ENCODE results near the gene COQ8B.

The COQ8B gene

DNA sequence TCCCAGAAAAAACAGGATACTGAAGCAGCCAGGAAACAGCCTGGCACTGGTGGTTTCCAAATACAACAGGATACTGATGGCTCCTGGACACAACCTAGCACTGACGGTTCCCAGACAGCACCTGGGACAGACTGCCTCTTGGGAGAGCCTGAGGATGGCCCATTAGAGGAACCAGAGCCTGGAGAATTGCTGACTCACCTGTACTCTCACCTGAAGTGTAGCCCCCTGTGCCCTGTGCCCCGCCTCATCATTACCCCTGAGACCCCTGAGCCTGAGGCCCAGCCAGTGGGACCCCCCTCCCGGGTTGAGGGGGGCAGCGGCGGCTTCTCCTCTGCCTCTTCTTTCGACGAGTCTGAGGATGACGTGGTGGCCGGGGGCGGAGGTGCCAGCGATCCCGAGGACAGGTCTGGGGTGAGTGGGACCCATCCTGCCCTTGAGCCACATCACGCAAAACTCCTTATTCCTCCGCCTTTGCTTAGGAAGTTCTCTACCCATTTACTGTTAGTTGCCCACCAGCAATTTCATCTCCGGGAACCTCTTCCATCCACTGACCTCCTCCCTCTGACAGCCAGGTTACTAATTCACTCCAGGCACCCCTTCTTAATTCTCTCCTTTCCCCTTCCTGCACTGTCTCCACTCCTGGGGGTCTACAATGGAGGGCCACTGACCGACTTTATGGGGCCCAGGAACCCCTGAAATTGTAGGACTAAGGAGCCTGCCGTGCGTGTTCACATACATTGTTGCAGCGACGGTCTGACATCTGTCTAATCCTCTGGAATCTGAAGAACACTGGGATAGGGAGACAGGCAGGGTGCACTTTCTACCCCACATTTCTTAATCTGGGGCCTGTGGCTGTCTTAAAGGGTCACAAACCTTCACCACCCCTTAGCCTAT lies 1.4 kb upstream of the COQ8B start:
- no peak for DNase-seq (ENCODE audit: low read depth in 2 of 2)

DNA sequence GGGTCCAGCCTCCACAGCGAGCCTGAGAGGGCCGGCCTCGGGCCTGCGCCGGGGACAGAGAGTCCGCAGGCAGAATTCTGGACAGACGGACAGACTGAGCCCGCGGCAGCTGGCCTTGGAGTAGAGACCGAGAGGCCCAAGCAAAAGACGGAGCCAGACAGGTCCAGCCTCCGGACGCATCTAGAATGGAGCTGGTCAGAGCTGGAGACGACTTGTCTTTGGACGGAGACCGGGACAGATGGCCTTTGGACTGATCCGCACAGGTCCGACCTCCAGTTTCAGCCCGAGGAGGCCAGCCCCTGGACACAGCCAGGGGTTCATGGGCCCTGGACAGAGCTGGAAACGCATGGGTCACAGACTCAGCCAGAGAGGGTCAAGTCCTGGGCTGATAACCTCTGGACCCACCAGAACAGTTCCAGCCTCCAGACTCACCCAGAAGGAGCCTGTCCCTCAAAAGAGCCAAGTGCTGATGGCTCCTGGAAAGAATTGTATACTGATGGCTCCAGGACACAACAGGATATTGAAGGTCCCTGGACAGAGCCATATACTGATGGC lies 716 bp upstream of the COQ8B start:
- no peak for DNase-seq (ENCODE audit: low read depth in 2 of 2)

DNA sequence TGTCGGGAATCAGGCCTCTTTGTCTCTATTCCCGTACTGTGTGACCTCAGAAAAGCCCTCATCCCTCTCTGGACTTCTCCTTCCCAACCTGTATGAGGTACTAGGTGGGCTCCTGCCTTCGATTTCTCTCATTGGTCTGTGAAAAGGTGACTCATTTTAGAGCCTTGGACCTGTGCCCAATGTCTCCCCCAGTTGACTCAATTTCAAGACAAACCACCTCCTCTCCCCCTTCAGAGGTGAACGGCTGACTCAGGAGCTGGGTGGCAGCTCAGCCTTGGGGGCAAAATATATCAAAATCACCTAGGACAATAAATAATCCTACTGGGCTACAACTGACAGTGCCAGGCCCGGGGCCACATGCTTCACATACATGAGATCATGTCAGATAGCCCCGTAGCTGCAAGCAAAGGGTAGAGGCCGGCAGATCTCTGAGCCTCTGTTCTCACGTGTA lies 630 bp downstream of the COQ8B start:
- DNase-seq (ENCODE audit: low read depth in 2 of 2) = peak; percentile 59 to 71

DNA sequence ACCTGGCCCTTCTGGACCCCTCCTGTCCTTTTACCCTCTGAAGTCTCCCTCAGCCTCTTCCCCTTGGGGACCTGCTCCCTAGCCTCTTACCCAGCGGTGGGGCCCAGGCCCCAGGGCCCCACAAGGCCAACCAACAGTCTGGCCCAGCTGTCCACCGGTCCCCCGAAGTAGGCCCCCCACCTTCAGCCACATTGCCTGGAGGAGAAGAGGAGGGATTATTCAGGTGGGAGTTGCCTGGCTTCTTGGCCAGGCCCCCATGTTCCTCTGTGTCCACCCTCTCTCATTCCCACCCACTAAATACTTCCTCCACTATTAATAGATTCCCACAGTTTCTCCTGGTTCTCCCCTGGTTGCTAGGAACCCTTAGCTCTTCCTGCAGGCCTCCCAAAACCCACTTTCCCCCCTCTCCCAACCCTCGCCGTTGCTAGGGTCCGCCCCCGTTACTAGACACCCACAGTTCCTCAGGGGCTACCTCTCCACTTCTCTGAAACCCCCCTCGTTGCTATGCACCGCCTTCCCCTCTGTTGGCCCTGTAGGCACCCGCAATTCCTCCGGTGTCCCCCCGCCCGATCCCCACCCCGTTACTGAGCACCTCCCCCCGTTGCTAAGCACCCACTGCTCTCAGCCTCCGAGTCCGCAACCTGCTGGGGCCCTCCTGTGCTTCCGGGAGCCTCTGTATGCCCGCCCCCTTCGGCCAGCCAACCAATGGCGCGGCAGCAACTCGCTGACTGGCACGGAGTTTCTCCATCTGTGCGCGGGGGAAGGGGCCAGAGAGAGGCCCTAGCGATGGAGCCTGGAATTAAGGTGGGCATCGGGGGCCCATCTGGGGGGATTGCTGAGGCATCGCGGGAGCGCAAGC lies 2.0 kb downstream of the COQ8B start:
- DNase-seq (ENCODE audit: low read depth in 2 of 2) = peak; percentile 86 to 90

DNA sequence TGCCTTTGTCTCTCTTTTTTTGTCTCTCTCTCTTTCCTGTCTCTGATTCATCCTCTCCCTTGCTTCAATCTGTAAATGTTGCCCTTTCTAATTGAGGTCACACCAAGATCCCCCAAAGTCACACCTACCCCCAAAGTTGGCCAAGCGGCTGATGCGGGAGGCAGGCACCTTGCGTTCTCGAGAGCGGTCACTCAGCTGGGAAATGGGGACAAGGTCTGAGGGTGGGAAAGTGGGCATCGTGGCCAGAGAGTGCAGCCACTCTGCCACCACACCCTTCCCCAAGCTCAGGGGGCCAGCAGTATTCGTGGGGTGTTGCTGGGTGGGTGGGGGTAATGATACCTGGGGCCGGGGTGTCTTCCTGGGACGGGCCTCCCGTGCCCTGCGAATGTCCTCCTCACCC lies 2.7 kb downstream of the COQ8B start:
- no peak for DNase-seq (ENCODE audit: low read depth in 2 of 2)

DNA sequence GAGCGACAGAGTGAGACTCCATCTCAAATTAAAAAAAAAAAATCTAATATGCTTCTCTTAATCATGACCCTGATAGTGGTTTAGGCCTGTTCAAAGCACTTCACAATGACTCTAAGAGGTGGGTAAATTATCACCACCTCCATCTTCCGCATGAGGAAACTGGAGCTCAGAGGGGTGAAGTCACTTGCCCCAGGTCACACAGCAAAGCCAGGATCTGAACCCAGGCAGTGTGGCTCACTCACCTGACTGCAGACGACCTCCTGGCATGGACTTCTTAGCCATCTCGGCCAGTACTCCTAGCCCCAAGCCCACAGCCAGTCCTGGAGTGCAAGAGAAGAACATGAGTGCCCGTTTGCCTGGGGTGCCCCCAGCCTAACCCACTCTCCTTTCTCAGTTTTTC lies 6.9 kb downstream of the COQ8B start:
- no peak for DNase-seq (ENCODE audit: low read depth in 2 of 2)

DNA sequence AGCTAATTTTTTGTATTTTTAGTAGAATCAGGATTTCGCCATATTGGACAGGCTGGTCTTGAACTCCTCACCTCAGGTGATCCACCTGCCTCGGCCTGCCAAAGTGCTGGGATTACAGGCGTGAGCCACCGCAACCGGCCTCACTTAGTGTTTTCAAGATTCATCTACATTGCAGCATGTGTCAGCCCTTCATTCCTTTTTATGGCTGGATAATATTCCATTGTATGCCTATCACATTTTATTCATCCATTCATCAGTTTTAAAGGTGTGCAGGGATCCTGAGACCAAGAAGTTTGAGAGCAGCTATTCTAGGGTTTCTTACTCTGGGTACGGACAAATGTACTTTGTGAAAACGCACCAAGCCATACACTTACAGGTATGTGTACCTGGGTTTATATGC lies 9.1 kb downstream of the COQ8B start:
- no peak for DNase-seq (ENCODE audit: low read depth in 2 of 2)

DNA sequence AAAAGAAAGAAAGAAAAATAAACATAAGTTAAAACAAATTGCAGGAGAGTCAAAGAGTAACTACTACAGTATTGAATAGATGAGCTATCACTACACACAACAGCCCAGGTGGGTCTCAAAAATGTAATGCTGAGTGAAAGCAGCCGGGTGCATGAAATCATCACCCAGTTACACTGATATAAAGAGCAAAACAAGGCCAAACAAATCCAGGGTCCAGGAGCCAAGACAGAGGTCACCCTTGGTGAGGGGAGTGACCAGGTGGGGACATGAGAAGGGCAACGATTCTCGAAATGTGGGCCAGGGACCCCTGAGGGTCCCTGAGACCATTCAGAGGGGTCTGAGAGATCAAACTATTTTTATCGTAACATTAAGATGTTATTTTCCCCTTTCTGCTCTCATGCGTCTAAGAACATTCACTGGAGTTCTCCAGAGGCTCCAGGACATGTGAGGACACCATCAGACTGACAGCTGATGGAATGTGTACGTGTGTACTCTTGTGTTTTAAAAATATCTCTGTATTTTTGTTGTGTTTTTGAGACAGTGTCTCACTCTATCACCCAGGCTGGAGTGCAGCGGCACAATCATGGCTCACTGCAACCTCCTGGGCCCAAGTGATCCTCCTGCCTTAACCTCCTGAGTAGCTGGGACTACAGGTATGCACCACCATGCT lies 10.6 kb downstream of the COQ8B start:
- DNase-seq (ENCODE audit: low read depth in 2 of 2) = no peak

DNA sequence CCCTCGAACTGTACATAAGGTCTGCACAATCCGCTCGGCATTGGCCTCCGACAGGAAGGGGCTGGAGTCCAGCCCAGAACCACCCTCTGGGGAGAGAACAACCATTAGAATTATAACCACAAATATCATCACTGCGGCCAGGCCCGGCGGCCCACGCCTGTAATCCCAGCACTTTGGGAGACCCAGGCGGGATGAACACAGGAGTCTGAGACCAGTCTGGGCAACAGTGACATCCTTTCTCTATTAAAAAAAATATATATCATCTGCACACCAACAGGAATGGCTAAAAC lies 11.4 kb downstream of the COQ8B start:
- no peak for DNase-seq (ENCODE audit: low read depth in 2 of 2)

DNA sequence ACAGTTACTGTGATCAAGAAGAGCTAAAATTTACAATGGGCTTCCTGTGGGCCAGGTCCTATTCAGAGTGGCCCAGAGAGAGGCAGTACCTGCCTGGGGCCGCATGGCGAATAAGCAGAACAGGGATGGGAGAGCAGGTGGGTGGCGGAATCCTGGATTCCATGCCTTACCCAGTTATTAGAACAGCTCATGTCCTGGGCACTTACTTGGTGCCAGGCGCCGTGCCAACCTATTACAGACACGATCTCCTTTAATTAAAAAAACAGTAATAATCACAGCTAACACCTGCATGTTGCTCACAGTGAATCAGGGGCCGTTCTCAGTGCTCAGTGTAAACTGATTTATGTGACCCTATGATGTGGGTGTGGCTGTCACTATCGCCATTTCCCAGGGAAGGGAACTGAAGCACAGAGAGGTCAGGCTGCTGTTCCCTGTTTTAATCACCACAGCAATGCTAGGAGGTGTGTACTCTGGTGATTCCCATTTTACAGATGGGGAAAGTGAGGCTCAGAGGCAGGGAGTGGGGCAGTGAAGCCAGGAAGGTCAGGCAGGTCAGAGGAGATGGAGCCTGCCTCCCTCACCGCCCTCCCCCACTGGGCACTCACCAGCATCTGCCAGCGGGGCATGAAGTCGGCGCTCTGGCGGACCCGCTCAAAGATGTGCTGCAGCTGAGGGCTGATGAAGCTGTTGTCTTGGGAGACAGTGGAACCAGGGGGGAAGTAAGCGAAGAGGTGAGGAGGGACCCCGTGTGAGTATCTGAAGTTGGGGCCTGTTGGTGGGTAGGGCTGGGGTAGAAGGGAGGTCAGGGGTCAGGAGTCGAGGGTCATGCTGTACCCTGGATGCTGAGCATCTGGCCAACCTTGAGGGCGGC lies 12.0 kb downstream of the COQ8B start:
- no peak for DNase-seq (ENCODE audit: low read depth in 2 of 2)

DNA sequence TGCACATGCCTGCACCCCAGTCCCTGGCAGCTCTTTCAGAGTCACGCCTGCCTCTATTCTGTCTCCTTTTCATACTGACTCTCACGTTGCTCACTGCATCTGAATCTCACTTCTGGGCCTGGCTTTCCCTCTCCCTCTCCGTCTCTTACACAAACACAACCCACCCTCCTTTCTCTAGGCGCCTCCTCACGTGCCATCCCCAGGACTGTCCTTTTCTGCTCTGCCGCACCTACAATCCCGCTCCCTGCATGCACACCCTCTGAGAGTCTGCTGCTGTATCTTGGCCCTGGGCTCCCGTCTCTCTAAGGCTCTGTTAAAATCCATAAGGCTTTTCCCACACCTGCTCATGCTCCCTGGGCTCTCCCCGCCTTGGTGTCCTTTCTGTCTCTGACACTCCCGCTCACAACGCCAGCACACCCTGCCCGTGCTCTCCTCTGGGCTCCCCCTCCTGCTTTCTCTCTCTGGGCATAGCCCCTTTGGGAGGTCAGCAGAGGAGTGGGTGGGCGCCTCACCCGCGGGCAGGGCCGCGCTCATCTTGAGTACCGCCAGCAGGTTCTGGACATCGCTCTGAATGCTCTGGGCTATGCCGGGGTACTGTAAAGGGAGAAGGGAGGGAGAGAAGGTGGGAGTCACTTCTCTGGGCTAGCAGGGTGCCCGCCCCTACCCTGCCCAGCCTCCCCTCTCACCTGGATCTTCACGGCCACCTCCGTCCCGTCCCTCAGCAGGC lies 13.5 kb downstream of the COQ8B start:
- DNase-seq (ENCODE audit: low read depth in 2 of 2) = no peak

DNA sequence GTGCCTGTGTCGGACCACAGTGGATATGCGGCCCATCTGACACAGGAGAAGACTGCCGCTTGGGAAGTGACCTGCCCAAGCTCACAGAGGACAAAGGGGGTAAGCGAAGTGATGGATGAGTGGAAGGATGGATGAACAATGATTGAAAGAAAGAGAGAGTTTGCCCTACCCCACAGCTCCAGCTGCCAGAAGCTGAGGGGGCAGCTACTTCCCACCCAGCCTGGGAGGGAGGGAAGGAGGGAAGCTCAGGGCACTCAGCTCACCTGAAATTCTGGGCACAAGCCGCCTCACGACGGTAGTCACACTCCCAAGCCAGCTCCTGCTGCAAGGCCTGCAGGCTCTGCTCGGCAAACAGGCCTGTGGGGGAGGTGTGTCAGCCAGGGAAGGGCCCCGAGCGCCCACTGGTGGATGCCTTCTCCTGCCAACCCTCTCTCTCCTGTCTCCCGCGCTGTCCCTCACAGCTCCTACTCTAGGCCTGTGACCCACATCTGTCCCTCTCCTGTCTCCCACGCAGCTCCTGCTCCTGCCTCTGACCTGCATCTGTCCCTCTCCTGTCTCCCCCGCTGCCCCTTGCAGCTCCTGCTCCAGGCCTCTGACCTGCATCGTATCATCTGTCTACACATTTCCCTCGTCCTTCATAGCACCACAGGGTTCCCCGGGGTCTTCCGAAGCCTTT lies 14.2 kb downstream of the COQ8B start:
- no peak for DNase-seq (ENCODE audit: low read depth in 2 of 2)

DNA sequence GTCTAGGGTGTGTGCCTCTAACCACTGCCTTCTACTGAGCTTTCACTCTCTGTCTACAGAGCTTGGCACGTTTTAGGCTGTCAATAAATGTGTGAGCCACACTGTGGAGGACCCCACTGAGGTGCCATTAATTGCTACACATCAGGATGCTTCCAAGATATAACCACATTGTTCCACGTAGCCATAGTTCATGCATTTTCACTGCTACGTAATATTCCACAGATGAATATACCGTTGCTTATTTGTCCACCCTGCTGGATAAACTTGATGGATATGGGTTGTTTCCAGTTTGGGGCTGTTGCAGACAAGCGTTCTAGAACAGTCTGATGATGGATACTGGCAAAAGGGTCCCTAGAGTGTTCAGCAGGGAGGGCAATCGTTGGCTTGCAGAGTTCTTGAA lies 14.9 kb downstream of the COQ8B start:
- no peak for DNase-seq (ENCODE audit: low read depth in 2 of 2)

DNA sequence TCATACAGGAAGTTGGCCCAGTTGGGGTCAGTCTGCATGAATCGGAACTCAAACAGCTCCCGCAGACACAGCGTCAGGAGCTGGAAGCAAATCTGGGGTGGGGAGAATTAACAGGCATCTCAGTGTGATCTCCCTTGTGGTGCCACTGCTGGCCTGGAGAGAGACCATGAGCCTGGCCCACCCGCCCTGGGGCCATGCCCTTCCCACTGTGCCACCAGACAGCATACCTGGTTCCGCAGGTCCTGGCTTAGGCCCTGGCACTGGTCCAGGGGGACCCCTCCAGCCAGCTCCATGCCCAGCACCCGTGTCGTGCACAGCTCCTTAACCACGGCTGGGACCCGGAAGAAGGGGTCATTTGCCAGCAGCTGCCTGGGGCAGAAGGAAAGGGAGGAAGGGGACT lies 16.6 kb downstream of the COQ8B start:
- no peak for DNase-seq (ENCODE audit: low read depth in 2 of 2)

DNA sequence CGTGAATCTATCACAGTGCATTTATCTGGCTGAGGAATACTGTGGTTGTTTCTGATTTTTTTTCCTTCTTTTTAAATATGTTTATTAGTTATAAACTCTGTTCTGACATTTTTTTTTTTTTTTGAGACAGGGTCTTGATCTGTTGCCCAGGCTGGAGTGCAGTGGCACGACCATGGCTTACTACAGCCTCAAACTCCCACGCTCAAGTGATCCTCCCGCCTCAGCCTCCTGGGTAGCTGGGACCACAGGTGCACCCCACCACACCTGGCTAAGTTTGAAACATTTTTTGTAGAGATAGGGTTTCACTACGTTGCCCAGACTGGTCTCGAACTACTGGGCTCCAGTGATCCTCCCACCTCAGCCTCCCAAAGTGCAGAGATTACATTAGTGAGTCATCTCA lies 19.7 kb downstream of the COQ8B start:
- no peak for DNase-seq (ENCODE audit: low read depth in 2 of 2)

DNA sequence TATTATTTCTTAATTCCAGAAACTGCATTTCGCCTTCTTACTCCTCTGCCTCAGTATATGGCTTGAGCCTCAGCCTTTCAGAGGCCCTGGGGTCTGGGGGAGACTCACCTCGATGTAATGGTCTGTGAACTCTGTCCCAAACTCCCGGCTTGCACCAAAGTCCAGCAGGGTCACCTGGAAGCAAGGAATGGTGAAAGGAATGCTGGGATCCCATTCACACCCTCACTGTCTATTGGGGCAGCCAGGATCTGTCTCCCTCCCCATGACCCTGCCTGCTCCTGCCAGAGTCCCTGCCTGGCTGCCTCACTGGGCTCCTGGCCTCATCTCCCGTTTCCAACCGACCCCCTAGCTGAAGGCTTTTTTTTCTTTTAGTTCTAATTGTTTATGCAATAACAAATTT lies 20.8 kb downstream of the COQ8B start:
- no peak for DNase-seq (ENCODE audit: low read depth in 2 of 2)

DNA sequence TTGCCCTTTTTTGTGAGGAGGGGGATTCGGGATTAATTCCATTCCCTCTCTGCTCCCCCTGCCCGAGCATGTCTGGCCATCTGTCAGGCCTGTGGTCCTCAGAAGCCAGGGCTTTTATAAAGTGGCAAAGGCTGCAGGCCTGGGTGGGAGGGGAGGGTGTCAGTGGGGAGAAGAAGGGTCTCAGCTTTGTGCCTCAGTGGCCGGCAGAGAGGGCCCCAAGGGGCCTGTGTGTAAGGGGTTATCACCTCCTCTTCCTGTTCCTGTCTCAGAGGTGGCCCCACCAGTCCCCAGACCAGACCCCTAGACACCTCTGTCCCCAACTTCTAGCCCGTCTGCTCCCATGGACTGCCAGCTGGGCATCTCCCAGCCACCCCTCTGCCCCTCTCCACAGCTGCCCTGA lies 22.8 kb downstream of the COQ8B start:
- DNase-seq (ENCODE audit: low read depth in 2 of 2) = no peak

DNA sequence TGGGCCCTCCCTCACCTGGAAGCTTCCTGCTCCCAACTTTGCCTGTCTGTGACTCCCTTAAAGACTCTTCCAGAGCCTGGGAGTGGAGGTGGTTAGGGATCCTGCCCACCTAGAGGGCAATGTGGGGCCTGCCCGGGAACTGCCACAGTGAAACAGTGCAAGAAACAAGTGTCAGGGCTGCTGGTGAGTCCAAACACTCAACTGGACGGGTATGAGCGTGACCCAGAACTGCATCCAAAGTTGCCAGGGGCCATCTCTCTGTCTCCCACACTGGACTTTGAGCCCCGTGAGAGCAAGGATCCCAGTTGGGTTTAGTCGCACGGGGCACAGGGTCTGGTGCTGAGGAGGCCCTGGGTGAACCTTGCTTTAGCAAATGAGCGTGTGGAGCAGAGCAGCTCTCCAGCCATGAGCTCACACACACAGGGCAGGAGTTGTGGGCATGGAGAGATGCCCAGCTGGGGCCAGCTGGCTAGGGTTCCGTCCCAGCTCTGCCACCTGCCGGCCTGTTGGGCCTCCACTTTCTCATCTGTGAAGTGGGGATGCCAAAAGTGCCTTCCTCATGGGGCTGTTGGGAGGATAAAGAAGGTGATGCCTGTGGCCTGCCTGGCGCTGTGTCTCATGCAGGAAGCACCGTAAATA lies 23.4 kb downstream of the COQ8B start:
- no peak for DNase-seq (ENCODE audit: low read depth in 2 of 2)

DNA sequence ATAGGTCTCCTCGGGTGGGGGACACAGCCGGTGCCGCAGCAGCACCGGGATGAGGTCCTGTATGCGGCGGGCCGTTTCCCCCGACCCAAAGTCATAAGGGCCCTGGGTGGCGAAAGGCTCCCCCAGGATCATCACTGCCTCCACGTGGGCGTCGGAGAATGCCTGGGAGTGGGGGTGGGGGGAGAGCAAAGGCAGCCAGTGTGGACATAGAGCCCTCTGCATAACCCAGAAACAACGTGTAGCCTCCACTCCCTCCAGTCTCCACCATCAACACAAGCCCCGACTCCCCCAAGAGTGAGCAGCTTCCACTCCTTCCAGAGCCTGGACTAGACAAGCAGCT lies 24.5 kb downstream of the COQ8B start:
- no peak for DNase-seq (ENCODE audit: low read depth in 2 of 2)

Data from stimulated activated CD4-positive, alpha-beta T cell treated with anti-CD3 and anti-CD28 coated beads, Interleukin-4, amount 100 ng/mL, for 48 hours (primary cell).